Neural cell (in vitro differentiated cells): ENCODE data around the gene ACE. TPM values are rescaled to one million over a fixed set of nuclear protein-coding genes. Genes with fewer than 3 reads are reported as not detected.

Source experiments
- H2AFZ ChIP-seq: fragments of 200-600, 300-800 bp; sonication (generic), shearing (Covaris generic); 2 replicates; pipeline ENCODE4 v1.6.0; 2014; ENCODE audit warnings: low read depth, mild to moderate bottlenecking, antibody characterized with exemption, low read length, moderate library complexity
- H3F3A ChIP-seq: fragments of 200-600 bp; shearing (Covaris generic); 2 replicates; pipeline ENCODE4 v1.6.1; 2016; ENCODE audit warnings: mild to moderate bottlenecking, moderate library complexity, mixed read lengths, antibody characterized with exemption, low read length; ENCODE audit not compliant: insufficient read depth, poor library complexity, severe bottlenecking
- H3K27ac ChIP-seq: fragments of 200-600, 300-800 bp; sonication (generic), shearing (Covaris generic); 2 replicates; pipeline ENCODE4 v1.5.1; 2014; ENCODE audit warnings: mild to moderate bottlenecking, low read length, moderate library complexity
- H3K27me3 ChIP-seq: fragments of 300-800, 200-600 bp; sonication (generic), shearing (Covaris generic); 2 replicates; pipeline ENCODE4 v1.6.0; 2014; ENCODE audit warnings: mild to moderate bottlenecking, low read depth, low read length, moderate library complexity; ENCODE audit not compliant: insufficient read depth
- H3K36me3 ChIP-seq: fragments of 300-800, 200-600 bp; sonication (generic), shearing (Covaris generic); 2 replicates; pipeline ENCODE4 v1.5.1; 2014; ENCODE audit warnings: mild to moderate bottlenecking, antibody characterized with exemption, low read length, moderate library complexity; ENCODE audit not compliant: insufficient read depth
- H3K4me2 ChIP-seq: fragments of 300-800, 200-600 bp; sonication (generic), shearing (Covaris generic); 2 replicates; pipeline ENCODE4 v1.6.0; 2014; ENCODE audit warnings: mild to moderate bottlenecking, low read length
- H3K4me3 ChIP-seq: fragments of 300-800, 200-600 bp; sonication (generic), shearing (Covaris generic); 2 replicates; pipeline ENCODE4 v1.5.1; 2014; ENCODE audit warnings: mild to moderate bottlenecking, low read length, moderate library complexity
- H3K79me2 ChIP-seq: fragments of 200-600 bp; shearing (Covaris generic); replicated peaks from 2 replicates; pipeline ENCODE4 v1.6.0; 2014; ENCODE audit warnings: mild to moderate bottlenecking, low read length, moderate library complexity; ENCODE audit not compliant: insufficient read depth
- H3K9ac ChIP-seq: fragments of 300-800, 200-600 bp; sonication (generic), shearing (Covaris generic); 2 replicates; pipeline ENCODE4 v1.6.1; 2016; ENCODE audit warnings: mild to moderate bottlenecking, low read length, mixed read lengths
- H3K9me2 ChIP-seq: fragments of 200-600 bp; shearing (Covaris generic); 2 replicates; pipeline ENCODE4 v1.6.1; 2016; ENCODE audit warnings: mild to moderate bottlenecking, low read length, mixed read lengths; ENCODE audit not compliant: insufficient read depth
- H3K9me3 ChIP-seq: fragments of 200-600, 300-800 bp; sonication (generic), shearing (Covaris generic); 2 replicates; pipeline ENCODE4 v1.6.1; 2016; ENCODE audit warnings: mild to moderate bottlenecking, mixed run types, low read length, moderate library complexity, mixed read lengths
- H4K20me1 ChIP-seq: fragments of 200-600 bp; shearing (Covaris generic); 2 replicates; pipeline ENCODE4 v1.6.1; 2016; ENCODE audit warnings: mild to moderate bottlenecking, mixed run types; ENCODE audit not compliant: insufficient read depth
- EP300 ChIP-seq: fragments of 450-650 bp; conservative IDR thresholded peaks from 2 replicates; pipeline ENCODE4 v1.6.1; 2014; ENCODE audit warnings: antibody characterized with exemption, mild to moderate bottlenecking, moderate library complexity; ENCODE audit not compliant: poor library complexity, severe bottlenecking
- EZH2 ChIP-seq: fragments of 200-600, 300-800 bp; shearing (Covaris generic), sonication (generic); IDR thresholded peaks from 2 replicates; pipeline ENCODE4 v1.6.1; 2014; ENCODE audit warnings: antibody characterized with exemption, low read length, borderline replicate concordance, mild to moderate bottlenecking; ENCODE audit not compliant: insufficient read depth, poor library complexity, severe bottlenecking
- MXI1 ChIP-seq: fragments of 450-650 bp; conservative IDR thresholded peaks from 2 replicates; pipeline ENCODE4 v1.6.1; 2014; ENCODE audit warnings: antibody characterized with exemption, mild to moderate bottlenecking; ENCODE audit not compliant: poor library complexity, severe bottlenecking
- POLR2AphosphoS5 ChIP-seq: IDR thresholded peaks from 2 replicates; pipeline ENCODE4 v1.6.1; 2012
- RAD21 ChIP-seq: fragments of 450-650 bp; conservative IDR thresholded peaks from 2 replicates; pipeline ENCODE4 v1.6.1; 2014; ENCODE audit warnings: antibody characterized with exemption, mild to moderate bottlenecking, moderate library complexity
- SMC3 ChIP-seq: fragments of 450-650 bp; conservative IDR thresholded peaks from 2 replicates; pipeline ENCODE4 v1.6.1; 2014; ENCODE audit warnings: antibody characterized with exemption, mild to moderate bottlenecking, moderate library complexity; ENCODE audit not compliant: poor library complexity
- TAF1 ChIP-seq: IDR thresholded peaks from 2 replicates; pipeline ENCODE4 v1.6.1; 2012; ENCODE audit warnings: low read depth
- polyA plus RNA-seq: library from polyadenylated mRNA; depleted of rRNA; stranded (reverse); fragments of >200 nt; gene quantifications from 2 replicates; pipeline ENCODE4 v1.2.3, GENCODE V29; 2014
- TF ChIP-seq, protein P1 (sequence below): fragments of 450-650 bp; IDR thresholded peaks from 2 replicates; pipeline ENCODE4 v1.5.1; 2014; ENCODE audit warnings: antibody characterized with exemption, mild to moderate bottlenecking, moderate library complexity; ENCODE audit not compliant: poor library complexity, severe bottlenecking
- TF ChIP-seq, protein P2 (sequence below): IDR thresholded peaks from 2 replicates; pipeline ENCODE4 v1.6.1; 2012; ENCODE audit warnings: borderline replicate concordance

Gene ACE
- polyA plus RNA-seq, 1 donor from 2014 or later: 1.5 TPM

- TF ChIP-seq, protein P1, sequence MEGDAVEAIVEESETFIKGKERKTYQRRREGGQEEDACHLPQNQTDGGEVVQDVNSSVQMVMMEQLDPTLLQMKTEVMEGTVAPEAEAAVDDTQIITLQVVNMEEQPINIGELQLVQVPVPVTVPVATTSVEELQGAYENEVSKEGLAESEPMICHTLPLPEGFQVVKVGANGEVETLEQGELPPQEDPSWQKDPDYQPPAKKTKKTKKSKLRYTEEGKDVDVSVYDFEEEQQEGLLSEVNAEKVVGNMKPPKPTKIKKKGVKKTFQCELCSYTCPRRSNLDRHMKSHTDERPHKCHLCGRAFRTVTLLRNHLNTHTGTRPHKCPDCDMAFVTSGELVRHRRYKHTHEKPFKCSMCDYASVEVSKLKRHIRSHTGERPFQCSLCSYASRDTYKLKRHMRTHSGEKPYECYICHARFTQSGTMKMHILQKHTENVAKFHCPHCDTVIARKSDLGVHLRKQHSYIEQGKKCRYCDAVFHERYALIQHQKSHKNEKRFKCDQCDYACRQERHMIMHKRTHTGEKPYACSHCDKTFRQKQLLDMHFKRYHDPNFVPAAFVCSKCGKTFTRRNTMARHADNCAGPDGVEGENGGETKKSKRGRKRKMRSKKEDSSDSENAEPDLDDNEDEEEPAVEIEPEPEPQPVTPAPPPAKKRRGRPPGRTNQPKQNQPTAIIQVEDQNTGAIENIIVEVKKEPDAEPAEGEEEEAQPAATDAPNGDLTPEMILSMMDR: no peak
Observed at GRCh38 chr17:63435681-63436522, 41.0 kb upstream of the ACE start (continued).

- H3K9me2 ChIP-seq: no peaks in the 10 kb centered on the region
- H3K9me3 ChIP-seq: no peaks in the 10 kb centered on the region
- H3K4me3 ChIP-seq: no peak overlapping the region
- no peaks in the 10 kb centered on the region for H3K79me2 ChIP-seq
- H3K27me3 ChIP-seq: no peaks in the 10 kb centered on the region
- no peaks in the 10 kb centered on the region for H3F3A ChIP-seq
- no peaks in the 10 kb centered on the region for H3K36me3 ChIP-seq
- H3K9ac ChIP-seq: no peak overlapping the region
- TF ChIP-seq, protein P1: no peak
- TF ChIP-seq SMC3 (no peak), EP300 (no peak), RAD21 (no peak), MXI1 (no peak), TAF1 (no peak), EZH2 (no peak), POLR2AphosphoS5 (no peak)
- TF ChIP-seq, protein P2, sequence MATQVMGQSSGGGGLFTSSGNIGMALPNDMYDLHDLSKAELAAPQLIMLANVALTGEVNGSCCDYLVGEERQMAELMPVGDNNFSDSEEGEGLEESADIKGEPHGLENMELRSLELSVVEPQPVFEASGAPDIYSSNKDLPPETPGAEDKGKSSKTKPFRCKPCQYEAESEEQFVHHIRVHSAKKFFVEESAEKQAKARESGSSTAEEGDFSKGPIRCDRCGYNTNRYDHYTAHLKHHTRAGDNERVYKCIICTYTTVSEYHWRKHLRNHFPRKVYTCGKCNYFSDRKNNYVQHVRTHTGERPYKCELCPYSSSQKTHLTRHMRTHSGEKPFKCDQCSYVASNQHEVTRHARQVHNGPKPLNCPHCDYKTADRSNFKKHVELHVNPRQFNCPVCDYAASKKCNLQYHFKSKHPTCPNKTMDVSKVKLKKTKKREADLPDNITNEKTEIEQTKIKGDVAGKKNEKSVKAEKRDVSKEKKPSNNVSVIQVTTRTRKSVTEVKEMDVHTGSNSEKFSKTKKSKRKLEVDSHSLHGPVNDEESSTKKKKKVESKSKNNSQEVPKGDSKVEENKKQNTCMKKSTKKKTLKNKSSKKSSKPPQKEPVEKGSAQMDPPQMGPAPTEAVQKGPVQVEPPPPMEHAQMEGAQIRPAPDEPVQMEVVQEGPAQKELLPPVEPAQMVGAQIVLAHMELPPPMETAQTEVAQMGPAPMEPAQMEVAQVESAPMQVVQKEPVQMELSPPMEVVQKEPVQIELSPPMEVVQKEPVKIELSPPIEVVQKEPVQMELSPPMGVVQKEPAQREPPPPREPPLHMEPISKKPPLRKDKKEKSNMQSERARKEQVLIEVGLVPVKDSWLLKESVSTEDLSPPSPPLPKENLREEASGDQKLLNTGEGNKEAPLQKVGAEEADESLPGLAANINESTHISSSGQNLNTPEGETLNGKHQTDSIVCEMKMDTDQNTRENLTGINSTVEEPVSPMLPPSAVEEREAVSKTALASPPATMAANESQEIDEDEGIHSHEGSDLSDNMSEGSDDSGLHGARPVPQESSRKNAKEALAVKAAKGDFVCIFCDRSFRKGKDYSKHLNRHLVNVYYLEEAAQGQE: no peak
- no peaks in the 10 kb centered on the region for H4K20me1 ChIP-seq
- H3K27ac ChIP-seq: no peak overlapping the region
- H2AFZ ChIP-seq: no peak overlapping the region
- H3K4me2 ChIP-seq: no peak overlapping the region
Observed at GRCh38 chr17:63436523-63437110, 40.2 kb upstream of the ACE start.
